HG03469 (cell line): ENCODE results near the gene MDH2.
"Not testable (repeated sequence)": the region's sequence is repeated elsewhere in the genome, so short reads cannot be mapped to it uniquely, and the experiment has no call there.

Source experiments
- ATAC-seq: cut with Tn5 transposase; IDR thresholded peaks from one replicate; pipeline ENCODE4 v1.9.1; 2021; ENCODE audit warnings: mild to moderate bottlenecking, moderate library complexity, moderate number of reproducible peaks; ENCODE audit not compliant: unreplicated experiment

Gene MDH2

DNA sequence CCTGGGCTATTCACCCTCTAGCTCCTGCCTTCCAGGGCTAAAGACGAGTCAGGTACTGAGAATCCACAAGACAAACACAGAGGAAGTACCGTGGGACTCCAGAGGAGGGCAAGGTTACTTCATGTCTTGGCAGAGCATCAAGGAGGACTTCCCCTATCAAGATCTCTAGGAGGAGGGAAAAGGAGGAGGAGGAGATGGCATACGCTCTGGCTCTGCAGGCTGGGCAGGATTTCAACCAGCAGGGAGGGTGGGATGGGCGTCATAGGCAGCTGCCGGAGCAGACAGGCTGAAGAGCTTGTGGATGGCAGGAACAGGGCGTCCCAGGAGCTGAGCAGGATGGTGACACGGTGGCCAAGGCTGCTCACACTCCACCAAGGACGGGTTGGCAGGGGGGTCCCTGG is 21.3 kb downstream of the MDH2 start:
- no peak for ATAC-seq

DNA sequence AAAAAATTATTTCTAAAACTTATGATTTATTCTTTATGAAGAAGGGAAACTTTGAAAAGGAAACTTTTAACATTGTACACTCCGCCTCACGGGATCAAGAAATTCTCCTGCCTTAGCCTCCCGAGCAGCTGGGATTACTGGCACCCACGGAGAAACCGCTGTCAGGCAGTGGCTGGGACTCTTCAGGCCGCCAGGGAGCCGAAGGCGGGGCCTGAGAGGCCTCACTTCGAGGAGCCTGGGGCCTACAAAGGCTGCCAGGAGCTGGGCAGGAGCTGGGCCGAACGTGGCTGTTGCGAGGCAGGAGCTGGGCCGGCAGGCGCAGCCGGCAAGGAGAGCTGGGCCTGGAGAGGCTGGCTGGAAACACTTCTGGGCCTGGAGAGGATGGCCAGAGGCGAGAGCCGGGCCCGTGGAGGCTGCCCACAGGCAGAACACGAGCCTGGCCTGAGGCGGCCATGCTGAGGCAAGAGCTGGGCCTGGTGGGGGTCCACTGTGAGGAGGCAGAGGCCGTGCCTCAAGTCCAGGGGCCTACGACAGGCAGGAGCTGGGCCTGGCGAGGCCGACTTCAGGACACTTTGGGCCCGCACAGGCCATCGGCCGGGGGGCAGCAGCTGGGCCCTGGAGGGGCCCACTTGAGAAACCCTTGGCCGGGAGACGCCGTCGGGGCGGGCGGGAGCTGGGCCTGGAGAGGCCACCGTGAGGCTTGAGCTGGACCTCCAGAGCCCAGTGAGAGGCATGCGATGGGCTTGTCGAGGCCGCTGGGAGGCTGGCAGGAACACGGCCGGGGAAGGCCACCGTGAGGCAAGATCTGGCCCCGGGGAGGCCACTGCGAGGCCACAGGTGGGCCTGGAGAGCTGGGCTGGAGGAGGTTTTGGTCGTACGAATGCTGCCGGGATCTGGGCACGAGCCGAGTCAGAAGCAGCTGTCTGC is 23.7 kb downstream of the MDH2 start:
- ATAC-seq, result no peak

DNA sequence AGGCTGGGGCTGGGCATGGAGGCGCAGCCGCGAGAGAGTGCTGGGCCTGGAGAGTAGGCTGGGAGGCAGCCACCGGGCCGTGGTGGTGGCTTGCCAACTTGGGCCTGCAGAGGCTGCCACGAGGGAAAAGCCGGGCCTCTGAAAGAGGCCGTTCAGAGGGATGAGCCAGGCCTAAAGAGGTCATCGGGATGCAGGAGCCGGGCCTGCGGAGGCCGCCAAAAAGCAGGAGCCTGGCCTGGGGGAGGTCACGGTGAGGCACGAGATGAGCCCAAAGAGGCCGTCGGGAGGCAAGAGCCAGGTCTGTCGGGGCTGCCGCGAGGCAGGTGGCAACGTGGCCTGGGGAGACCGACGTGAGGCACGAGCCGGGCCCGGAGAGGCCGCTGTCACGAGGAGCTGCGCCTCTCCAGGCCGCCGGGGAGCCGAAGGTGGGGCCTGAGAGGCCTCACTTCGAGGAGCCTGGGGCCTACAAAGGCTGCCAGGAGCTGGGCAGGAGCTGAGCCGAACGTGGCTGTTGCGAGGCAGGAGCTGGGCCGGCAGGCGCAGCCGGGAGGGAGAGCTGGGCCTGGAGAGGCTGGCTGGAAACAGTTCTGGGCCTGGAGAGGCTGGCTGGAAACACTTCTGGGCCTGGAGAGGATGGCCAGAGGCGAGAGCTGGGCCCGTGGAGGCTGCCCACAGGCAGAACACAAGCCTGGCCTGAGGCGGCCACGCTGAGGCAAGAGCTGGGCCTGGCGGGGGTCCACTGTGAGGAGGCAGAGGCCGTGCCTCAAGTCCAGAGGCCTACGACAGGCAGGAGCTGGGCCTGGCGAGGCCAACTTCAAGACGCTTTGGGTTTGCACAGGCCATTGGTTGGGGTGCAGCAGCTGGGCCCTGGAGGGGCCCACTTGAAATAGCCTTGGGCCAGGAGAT is 24.6 kb downstream of the MDH2 start:
- ATAC-seq, result no peak

DNA sequence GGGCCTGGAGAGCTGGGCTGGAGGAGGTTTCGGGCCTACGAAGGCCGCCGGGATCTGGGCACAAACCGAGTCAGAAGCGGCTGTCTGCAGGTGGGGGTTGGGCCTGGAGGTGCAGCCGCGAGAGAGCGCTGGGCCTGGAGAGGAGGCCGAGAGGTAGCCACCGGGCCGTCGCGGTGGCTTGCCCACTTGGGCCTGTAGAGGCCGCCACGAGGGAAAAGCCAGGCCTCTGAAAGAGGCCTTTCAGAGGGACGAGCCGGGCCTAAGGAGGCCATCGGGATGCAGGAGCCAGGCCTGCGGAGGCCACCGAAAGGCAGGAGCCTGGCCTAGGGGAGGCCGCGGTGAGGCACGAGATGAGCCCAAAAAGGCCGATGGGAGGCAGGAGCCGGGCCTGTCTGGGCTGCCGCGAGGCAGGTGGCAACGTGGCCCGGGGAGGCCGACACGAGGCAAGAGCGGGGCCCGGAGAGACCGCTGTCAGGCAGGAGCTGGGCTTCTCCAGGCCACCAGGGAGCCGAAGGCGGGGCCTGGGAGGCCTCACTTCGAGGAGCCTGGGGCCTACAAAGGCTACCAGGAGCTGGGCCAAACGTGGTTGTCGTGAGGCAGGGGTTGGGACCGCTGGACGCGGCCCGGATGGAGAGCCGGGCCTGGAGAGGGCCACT is 25.6 kb downstream of the MDH2 start:
- no peak for ATAC-seq

DNA sequence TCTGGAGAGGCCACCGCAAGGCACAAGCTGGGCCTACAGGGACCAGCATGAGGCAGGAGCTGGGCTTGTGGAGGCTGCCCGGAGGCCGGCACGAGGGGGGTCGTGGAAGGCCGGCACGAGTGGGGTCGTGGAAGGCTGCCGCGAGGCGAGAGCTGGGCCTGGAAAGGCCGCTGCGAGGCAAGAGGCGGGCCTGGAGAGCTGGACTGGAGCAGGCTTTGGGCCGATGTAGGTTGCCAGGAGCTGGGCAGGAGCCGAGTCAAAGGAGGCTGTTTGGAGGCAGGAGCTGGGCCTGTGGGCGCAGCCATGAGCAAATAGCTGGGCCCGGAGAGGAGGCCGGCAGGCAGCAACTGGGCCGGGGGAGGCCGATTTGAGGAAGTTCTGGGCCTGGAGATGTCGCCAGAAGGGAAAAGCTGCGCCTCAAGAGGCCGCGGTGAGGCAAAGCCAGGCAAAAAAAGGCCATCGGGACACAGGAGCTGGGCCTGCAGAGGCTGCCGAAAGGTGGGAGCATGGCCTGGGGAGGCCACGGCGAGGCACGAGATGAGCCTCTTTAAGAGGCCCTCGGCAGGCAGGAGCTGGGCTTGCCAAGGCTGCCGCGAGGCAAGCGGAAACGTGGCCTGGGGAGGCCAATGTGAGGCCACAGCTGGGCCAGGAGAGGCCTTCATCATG is 26.5 kb downstream of the MDH2 start:
- no peak for ATAC-seq

DNA sequence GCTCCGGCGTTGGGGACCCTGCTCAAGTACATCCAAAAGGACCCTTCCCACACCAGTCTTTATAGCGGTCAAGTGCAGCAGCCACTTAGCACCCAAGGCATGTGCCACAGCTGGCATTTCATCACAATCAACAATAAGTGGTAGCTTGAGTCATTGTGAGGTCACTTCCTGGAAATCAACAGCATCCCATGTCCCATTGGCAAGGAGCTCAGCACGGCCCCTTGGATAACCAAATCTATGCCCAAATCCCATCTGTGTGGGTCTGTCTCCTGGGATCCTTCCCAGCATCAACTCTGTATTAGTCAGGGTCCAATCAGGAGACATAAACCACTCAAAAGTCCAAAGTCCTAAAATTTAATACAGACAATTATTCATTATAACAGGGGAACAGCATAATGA is 27.1 kb downstream of the MDH2 start:
- no peak for ATAC-seq

DNA sequence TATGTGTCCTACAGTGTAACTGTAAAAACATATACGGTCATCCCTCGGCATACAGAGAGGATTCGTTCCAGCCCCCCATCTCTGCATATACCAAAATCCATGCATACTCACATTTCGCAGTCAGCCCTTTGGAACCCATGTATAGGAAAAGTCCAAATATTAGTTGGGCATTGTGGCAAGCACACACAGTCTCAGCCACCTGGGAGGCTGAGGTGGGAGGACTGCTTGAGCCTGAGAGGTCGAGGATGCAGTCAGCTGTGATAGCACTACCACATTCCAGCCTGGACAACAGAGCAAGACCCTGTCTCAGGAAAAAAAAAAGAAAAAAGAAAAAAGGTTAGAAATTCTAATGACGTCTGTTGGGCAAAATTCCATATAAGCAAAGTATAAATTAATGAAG is 29.1 kb downstream of the MDH2 start:
- no peak for ATAC-seq

DNA sequence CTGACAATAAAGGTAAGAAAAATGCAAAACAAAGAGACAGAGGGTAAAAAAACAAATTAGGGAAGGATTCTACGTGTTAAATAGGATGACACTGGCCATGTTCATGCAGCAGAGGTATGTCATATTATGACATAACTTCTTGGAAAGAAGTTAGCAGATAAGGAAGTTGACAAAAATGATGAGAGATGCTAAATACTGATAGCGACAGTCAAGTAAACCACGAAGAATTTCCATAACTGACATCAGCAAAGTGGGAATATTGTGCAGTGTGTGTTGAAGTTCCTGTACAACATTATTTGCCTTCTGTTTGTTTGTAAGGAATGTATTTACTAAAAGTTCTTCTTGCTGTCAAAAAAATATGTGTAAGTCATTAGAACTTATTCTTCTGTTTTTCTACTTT is 29.5 kb downstream of the MDH2 start:
- ATAC-seq, result no peak

DNA sequence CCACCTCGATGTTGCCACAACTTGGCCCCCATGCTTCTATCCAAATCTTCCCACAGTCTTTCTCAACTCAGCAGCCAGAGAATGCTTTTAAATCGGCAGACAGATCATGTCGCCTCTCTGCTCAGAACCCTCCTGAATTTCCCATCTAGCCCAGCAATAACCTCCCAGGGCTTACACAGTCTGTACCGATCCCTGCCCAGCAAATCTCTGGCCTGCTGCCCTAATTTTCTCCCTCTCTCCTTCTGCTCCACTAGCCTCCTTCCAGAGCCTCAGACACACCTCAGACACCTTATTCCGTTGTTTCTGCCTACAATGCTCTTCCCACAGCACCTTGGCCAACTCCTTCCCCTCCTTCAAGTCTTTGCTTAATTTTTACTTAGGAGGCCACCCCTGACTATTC is 32.3 kb downstream of the MDH2 start:
- no peak for ATAC-seq

DNA sequence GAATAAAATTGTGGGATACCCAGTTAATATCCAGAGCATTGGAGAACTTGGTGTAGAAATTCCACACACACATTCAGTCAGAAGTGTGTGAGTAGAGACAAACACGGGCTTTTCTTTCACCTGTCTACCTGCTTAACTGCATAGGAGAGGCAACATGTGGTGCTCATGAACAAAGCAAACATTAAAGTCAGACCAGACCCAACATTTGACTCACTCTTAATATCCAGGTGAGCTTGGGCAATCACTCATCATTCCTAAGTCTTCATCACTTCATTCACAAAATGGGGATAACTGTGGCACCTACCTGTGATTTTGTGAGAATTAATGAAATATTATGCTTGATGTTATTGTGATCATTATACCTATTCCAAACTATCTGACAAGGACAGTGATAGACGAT is 36.2 kb downstream of the MDH2 start:
- ATAC-seq, result not testable (repeated sequence)

DNA sequence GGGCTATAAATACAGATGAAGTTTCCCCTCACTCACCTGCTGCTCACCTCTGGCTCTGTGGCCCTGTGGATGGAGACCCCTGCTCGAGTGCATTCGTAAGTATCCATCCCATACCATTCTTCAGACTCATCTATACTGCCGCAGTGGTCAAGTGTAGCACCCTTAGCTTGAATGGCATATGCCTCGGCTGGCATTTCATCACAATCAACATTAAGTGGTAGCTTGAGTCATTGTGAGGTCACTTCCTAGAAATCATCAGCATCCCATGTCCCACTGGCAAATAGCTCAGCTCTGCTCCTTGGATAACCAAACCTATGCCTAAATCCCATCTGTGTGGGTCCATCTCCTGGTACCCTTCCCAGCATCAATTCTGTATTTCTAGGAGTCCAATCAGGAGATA is 38.2 kb downstream of the MDH2 start:
- ATAC-seq, result no peak

DNA sequence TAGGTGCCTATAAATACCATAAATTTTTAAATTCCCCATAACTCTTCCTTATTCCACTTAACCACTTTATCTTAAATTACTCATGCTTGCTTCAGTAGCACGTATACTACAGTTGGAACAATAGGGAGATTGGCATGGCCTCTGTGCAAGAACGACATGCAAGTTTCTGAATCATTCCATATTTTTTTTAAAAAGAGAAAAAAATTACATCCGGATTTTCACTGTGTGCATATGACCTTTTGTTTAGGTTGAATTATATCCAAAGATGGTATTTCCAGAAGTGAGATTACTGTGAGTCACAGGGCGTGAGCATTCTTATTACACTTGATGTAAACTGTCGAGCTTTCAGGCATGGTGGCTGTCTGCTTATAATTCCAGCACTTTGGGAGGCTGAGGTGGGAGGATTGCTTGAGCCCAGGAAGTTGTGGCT is 39.5 kb downstream of the MDH2 start:
- not testable (repeated sequence) for ATAC-seq

DNA sequence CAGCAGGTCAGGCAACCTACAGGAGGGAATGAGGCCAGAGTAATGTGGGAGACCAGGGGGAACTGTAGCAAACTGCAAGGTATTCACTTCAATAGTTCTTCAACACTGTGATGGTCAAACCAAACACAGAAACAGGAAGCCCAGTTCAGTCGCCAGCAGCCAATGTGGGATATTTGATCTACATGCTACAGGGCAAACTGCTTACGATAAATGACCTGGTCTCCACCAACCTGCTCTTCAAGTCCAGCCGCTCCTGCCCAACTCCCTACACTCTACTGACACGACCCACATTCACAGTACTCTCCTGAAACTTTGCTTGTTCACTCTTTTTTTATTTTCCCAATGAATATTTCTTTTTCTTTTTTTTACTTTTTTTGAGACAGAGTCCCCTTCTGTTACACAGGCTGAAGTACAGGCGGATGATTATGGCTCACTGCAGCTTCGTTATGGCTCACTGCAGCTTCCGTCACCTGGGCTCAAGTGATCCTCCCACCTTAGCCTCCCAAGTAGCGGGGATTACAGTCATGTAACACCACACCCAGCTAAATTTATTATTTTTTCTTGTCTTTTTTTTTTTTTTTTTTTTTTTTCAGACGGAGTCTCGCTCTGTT is 42.1 kb downstream of the MDH2 start:
- ATAC-seq, result no peak

DNA sequence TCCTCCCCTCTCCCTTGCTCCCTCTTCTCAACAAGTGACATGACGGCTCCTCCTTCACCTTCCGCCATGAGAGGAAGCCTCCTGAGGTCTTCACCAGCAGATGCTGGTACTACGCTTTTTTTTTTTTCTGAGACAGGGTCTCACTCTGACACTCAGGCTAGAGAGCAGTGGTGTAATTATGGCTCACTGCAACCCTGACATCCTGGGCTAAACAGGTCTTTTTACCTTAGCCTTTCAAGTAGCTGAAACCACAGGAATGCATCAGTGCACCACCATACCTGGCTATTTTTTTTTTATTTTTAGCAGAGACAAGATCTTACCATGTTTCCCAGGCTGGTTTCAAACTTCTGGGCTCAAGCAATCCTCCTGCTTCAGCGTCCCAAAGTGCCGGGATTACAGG is 43.6 kb downstream of the MDH2 start:
- ATAC-seq, result no peak

DNA sequence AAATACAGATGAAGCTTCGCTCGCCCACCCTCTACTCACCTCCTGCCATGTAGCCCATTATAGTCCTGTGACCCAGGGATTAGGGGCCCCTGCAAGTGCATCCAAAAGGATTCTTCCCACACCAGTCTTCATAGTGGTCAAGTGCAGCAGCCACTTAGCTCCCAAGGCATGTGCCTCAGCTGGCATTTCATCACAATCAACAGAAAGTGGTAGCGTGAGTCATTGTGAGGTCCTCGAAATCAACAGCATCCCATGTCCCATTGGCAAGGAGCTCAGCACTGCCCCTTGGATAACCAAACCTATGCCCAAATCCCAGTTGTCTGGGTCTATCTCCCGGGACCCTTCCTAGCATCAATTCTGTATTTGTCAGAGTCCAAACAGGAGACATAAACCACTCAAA is 45.6 kb downstream of the MDH2 start:
- ATAC-seq, result not testable (repeated sequence)

DNA sequence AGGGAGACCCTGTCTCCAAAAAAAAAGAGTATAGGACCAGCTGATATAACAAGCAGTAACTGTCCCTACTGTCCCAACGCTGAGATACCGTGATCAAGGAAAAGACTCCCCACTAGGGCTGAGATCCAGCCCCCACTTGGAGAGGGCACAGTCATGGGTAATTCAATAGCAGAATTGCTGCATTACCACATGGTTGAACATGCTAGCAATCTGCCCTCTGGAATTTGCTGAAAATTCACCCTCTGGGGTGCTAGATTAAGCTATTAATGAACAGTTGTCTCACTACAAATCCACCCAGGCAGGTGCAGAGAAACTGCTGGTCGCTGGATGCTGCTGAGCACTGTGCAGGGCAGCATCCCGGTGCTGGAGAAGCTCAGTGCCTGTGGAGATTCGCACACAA is 46.4 kb downstream of the MDH2 start:
- not testable (repeated sequence) for ATAC-seq

DNA sequence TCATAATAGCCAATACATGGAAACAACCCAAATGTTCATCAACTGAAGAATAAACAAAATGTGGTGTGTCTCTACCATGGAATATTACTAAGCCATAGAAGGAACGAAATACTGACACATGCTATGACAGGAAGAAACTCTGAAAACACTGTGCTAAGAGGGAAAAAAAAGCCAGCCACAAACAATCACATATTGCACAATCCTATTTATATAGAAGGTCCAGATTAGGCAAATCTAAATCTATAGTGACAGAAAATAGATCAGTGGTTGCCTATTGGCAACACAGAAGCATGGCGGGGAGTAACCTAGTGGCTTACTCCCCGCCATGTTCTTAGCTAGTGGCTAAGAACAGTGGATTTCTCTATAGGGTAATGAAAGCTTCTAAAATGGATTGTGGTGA is 48.0 kb downstream of the MDH2 start:
- no peak for ATAC-seq

DNA sequence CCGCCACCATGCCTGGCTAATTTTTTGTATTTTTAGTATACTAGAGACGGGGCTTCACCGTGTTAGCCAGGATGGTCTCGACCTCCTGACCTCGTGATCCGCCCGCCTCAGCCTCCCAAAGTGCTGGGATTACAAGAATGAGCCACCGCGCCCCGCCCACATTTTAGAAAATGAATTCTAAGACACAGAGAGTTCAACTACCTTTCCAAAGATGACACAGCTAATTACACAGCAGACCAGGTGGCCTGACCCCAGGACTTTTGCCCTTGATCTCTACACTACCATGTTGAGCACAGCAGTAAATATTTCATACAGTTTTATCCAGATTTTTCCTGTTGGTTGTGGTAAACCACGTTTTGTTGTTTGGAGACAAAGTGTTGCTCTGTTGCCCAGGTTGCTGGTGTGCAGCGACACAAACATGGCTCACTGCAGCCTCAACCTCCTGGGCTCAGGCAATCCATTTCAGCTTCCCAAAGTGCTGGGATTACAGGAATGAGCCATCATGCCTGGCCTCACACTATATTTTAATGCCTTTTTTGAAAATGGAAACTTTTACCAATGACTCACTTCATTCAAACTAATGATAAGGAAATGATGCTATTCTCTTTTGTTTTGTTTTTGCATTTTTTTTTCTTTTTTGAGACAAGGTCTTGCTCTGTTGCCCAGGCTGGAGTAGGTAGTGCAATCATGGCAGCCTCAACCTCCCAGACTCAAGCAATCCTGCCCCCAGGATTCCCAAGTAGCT is 54.0 kb downstream of the MDH2 start:
- not testable (repeated sequence) for ATAC-seq

DNA sequence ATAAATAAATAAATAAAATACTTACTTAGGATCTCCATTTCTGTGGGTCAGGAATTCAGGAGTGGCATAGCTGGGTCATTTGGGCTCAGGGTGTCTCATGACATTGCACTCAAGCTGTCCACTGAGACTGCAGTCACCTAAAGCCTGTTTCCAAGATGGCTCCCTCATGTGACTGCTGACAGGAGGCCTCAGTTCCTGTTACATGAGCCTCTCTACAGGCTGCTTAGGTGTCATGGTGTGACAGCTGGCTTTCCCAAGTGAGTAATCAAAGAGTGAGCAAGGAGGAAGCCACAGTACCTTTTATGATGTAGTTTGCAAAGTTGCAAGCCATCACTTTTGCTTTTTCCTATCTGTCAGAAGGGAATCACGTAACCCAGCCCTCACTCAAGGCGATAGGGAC is 55.9 kb downstream of the MDH2 start:
- not testable (repeated sequence) for ATAC-seq

DNA sequence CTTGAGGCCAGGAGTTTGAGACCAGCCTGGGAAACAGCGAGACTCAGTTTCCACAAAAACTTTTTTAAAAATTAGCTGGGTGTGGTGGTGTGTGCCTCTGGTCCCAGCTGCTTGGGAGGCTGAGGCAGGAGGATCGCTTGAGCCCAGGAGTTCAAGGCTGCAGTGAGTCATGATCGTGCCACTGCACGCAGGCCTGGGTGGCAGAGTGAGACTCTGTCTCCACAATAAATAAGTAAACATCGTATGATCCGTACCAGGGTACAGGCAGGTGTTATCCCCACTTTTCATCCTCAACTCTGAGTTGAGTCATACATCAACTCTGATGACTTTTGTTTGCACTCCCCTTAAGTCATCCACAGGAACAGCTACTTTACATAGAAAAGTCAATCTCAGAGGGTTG is 58.2 kb downstream of the MDH2 start:
- ATAC-seq, result not testable (repeated sequence)
